GM12872 (cell line): ENCODE data around the gene IQSEC3.

Source experiments
- TF ChIP-seq, protein P1 (sequence below): IDR thresholded peaks from 3 replicates; pipeline ENCODE4 v1.5.1; 2011; ENCODE audit warnings: low read depth, mild to moderate bottlenecking, low read length, moderate library complexity; ENCODE audit not compliant: insufficient read depth

The IQSEC3 gene

DNA sequence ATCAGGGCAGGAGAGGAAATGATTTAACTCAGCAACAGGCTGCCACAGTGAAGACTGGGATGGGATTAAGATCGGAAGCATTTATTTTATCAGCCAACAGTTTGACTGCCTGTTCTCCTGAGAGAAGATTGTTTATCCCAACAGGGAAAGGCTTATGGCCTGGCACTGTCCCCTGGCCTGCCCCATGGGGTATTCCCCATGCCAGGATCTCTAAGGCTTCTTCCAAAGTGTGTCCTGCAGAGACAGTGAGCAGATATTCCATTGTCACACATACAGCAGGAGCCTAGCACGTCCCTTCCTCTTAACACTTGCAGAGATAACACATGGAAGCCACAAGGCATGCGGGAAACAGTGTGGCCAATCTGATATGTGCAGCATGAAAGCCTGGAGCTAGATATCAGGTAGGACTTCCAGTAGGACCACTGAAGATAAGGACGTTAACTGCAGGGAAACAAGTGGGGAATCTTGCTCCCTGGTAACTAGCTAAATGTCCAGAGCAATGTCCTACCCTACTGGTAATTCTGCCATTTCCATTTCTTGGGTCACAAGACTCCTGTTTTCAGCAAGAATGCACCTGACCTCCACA, 48.2 kb downstream of the IQSEC3 start:
- TF ChIP-seq, protein P1, sequence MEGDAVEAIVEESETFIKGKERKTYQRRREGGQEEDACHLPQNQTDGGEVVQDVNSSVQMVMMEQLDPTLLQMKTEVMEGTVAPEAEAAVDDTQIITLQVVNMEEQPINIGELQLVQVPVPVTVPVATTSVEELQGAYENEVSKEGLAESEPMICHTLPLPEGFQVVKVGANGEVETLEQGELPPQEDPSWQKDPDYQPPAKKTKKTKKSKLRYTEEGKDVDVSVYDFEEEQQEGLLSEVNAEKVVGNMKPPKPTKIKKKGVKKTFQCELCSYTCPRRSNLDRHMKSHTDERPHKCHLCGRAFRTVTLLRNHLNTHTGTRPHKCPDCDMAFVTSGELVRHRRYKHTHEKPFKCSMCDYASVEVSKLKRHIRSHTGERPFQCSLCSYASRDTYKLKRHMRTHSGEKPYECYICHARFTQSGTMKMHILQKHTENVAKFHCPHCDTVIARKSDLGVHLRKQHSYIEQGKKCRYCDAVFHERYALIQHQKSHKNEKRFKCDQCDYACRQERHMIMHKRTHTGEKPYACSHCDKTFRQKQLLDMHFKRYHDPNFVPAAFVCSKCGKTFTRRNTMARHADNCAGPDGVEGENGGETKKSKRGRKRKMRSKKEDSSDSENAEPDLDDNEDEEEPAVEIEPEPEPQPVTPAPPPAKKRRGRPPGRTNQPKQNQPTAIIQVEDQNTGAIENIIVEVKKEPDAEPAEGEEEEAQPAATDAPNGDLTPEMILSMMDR = no peak

DNA sequence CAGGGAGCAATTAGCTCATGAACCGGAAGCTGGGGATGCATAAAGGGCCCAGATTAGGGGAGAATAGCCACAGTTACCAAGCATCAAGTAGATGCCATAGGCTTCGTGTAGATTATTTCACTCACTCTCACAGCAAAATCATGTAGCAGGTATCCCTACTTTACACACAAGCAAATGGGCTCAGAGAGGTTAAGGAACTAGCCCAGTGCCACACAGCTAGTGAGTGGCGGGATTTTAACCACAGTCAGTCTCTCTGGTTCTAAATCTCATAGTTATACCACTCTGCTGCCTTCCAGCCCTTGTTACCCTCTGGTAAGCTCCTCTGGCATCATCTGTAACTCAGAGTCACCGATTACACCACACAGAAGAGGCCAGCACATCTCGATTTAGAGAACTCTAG, 49.0 kb downstream of the IQSEC3 start:
- TF ChIP-seq, protein P1 = no peak

DNA sequence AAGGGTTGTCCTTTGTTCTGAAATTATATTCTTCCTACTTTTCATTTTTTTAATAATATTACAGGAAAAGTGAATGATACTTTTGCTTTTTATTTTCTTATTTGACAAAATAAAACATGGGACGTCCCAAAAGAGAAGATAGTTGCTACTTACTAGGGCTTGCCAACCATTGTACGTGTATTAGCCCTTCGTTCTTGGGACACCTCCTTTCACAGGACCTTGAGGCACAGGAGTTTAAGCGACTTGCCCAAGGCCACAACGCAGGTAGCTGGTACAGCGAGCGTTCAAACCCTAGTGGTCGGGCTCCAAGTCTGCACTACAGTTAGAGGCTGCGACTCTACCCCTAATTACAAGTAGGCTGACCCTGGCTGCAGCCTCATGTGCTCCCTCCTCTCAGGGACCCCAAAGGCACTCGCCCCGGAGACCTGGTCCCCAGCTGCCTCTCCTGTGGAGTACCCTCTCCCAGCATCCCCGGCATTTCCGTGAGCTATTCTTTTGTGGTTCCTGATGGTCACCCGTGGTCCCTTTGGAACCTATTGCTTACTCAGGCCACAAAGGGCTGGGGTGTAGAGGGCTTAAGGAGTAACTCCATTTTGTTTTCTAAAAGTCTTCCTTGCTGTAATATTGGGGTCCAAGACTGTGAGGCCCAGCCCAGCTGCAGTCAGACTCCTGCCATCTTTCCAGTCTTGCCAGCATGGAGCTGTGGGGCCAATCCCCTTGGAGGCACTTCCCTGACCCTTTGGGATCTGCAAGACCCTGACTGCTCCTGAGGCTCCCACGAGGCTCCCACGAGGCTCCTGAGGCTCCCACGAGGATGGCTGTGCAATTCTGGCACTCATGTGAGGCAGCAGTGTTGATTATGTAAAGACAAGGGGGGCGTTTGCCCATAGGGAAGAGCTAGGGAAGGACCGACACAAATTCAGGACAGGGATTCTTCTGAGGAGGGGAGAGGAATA, 49.7 kb downstream of the IQSEC3 start:
- TF ChIP-seq, protein P1 = no peak

DNA sequence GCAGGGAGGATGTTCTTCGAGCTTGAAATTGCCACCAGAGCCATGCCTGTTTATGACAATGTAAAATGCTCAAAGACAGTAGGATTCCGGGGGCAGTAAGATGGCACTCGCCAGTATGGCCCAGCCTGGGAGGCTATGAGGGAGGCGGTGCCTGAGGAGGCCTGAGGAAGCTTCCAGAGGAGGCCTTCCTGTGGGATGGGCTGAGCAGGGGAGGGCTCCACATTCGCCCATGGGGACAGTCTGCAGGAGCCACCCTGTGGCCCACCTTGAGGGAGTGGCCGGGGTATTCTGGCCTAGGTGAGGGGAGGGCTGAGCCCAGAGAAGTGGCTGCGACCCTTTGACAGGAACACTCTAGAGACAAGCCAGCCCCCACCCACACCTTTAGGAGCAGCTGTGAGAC, 50.7 kb downstream of the IQSEC3 start:
- TF ChIP-seq, protein P1 = no peak

DNA sequence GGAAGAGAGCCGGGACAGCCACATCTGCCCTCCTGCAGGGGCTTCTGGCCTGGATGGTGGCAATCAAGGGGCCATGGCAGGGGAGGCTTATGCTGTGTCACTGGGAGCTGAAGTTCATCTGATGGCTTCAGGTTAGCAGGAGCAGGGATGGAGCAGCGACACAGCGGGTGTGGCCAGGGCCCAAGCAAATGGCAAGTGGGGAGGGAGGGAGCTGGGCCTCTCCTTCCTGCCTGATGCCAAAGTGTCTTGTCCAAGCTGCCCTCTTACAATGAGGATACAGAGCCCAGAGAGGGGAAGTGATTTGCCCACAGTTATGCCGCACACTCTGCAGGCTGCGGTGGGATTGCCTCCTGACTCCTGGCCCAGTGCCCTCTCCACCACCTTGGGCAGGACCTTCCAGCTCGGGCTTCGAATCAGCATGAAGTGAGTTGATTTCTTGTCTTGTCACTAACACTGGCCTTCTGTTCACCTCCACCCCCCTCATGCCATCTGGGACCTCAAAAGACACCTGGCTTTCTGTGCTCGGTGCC, 51.3 kb downstream of the IQSEC3 start:
- TF ChIP-seq, protein P1 = no peak

DNA sequence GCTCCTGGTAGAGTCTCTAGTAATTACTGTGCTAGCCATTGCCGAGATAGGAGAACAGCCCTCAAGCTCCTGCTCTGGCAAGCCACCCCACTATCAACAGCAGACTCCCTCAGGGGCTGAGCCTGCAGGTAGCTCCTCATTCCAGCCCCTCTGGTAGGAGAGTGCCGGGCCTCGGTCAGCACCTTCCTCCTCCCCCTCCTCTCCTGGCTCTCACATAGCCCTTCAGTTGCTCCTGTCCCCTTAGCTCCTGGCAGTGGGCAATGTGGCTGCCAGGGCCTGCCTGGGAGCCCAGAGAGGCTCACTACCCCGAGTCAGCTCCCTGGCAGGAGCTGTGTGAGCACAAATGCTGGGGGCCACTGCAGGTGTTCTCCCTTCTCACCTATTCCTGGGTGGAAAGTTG, 52.0 kb downstream of the IQSEC3 start:
- TF ChIP-seq, protein P1 = no peak

DNA sequence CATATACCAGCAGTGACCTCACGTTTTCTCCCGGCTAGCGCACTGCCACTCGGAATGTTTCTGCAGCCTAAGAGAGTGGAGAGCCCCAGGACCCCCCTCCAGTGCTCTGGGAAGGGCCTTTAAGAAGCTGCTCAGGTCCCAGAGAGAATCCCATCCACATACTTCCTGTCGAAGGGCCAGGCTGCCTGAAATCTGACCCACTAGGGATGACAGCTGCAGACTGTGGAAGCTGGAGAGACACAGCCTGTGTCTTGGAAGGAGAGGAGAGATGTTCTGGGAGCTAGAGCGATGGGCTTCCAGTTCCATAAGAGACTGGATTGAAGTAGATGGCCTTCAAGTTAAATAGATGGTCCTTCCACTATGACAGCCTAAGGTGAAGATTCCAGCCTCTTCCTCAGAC, 54.4 kb downstream of the IQSEC3 start:
- TF ChIP-seq, protein P1 = no peak
